CD14-positive monocyte (primary cell): ENCODE data around the gene HMOX1. TPM values are rescaled to one million over a fixed set of nuclear protein-coding genes. Genes with fewer than 3 reads are reported as not detected.

Experiments
- DNase-seq, 3 donors: peaks; one replicate each; pipeline ENCODE4 v3.0.0-alpha.2; 2011 to 2022
- H2AFZ ChIP-seq: 2 replicates; pipeline ENCODE4 v1.6.0; 2012; ENCODE audit warnings: mild to moderate bottlenecking, low read depth, low read length, inconsistent platforms; ENCODE audit not compliant: insufficient read depth, poor library complexity, severe bottlenecking
- H3K27ac ChIP-seq, 2 donors: 1 replicate in 1 of 2; 2 replicates in 1 of 2; pipeline ENCODE4 v1.5.1; 2012 to 2013; ENCODE audit warnings: low read length in 2 of 2, control low read depth in 1 of 2, inconsistent platforms in 1 of 2, low read depth in 1 of 2, mild to moderate bottlenecking in 1 of 2
- H3K27me3 ChIP-seq, 2 donors: one replicate each; pipeline versions ENCODE4 v1.6.0 to v1.6.1; 2011 to 2013; ENCODE audit warnings: low read length in 2 of 2; ENCODE audit not compliant: control insufficient read depth in 2 of 2, insufficient read depth in 2 of 2
- H3K36me3 ChIP-seq, 2 donors: replicated peaks in 1 of 2; 1 replicate in 1 of 2; 2 replicates in 1 of 2; pipeline versions ENCODE4 v1.5.1 to v1.6.1; 2012 to 2013; ENCODE audit warnings: low read length in 2 of 2, control low read depth in 1 of 2, inconsistent platforms in 1 of 2, mild to moderate bottlenecking in 1 of 2; ENCODE audit not compliant: insufficient read depth in 2 of 2, control insufficient read depth in 1 of 2
- H3K4me1 ChIP-seq, 2 donors: 1 replicate in 1 of 2; 2 replicates in 1 of 2; pipeline versions ENCODE4 v1.5.1 to v1.6.1; 2012 to 2013; ENCODE audit warnings: low read length in 2 of 2, control low read depth in 1 of 2, inconsistent platforms in 1 of 2, mild to moderate bottlenecking in 1 of 2, moderate library complexity in 1 of 2; ENCODE audit not compliant: insufficient read depth in 2 of 2, control insufficient read depth in 1 of 2
- H3K4me2 ChIP-seq: replicated peaks from 2 replicates; pipeline ENCODE3; 2012; ENCODE audit warnings: low read length, moderate library complexity, mild to moderate bottlenecking; ENCODE audit not compliant: poor library complexity, severe bottlenecking; ENCODE audit errors: extremely low read depth
- H3K4me3 ChIP-seq, 3 experiments: fragments of 200-600 bp in 1 of 3; sonication (generic) in 1 of 3; replicated peaks in 1 of 3; 1 replicate in 2 of 3; 2 replicates in 1 of 3; pipeline ENCODE4 v1.5.1; 2011 to 2013; ENCODE audit warnings: low read length in 3 of 3, mild to moderate bottlenecking in 3 of 3, control low read depth in 2 of 3, low read depth in 2 of 3, inconsistent platforms in 1 of 3, moderate library complexity in 1 of 3
- H3K79me2 ChIP-seq: 2 replicates; pipeline ENCODE4 v1.6.0; 2012; ENCODE audit warnings: mild to moderate bottlenecking, control low read depth, inconsistent platforms, low read length, moderate library complexity; ENCODE audit not compliant: insufficient read depth
- H3K9ac ChIP-seq: 2 replicates; pipeline ENCODE4 v1.6.0; 2017; ENCODE audit warnings: low read length, mild to moderate bottlenecking; ENCODE audit not compliant: insufficient read depth, poor library complexity, severe bottlenecking
- H3K9me3 ChIP-seq, 2 donors: replicated peaks in 1 of 2; 1 replicate in 1 of 2; 2 replicates in 1 of 2; pipeline versions ENCODE4 v1.5.1 to v1.6.1; 2012 to 2013; ENCODE audit warnings: low read length in 2 of 2, control low read depth in 1 of 2; ENCODE audit not compliant: control insufficient read depth in 1 of 2, insufficient read depth in 1 of 2
- H4K20me1 ChIP-seq: 2 replicates; pipeline ENCODE4 v1.6.0; 2012; ENCODE audit warnings: mild to moderate bottlenecking, low read length, control low read depth, moderate library complexity; ENCODE audit not compliant: insufficient read depth
- H3K27ac Mint-ChIP-seq, 7 donors: one replicate each; pipeline ENCODE4 v1.8.0; 2020; ENCODE audit warnings: mild to moderate bottlenecking in 7 of 7, mixed read lengths in 7 of 7, moderate library complexity in 6 of 7, inconsistent platforms in 2 of 7
- H3K27me3 Mint-ChIP-seq, 3 donors: one replicate each; pipeline ENCODE4 v1.8.0; 2021 to 2022; ENCODE audit warnings: low read depth in 3 of 3, mild to moderate bottlenecking in 3 of 3, mixed read lengths in 3 of 3, moderate library complexity in 3 of 3, inconsistent platforms in 1 of 3
- H3K36me3 Mint-ChIP-seq, 2 donors: one replicate each; pipeline ENCODE4 v1.8.0; 2020; ENCODE audit warnings: mixed read lengths in 2 of 2, inconsistent platforms in 1 of 2, mild to moderate bottlenecking in 1 of 2
- H3K4me1 Mint-ChIP-seq: one replicate; pipeline ENCODE4 v1.8.0; 2020; ENCODE audit warnings: mild to moderate bottlenecking, mixed read lengths
- H3K4me3 Mint-ChIP-seq, 2 donors: one replicate each; pipeline ENCODE4 v1.8.0; 2020; ENCODE audit warnings: mild to moderate bottlenecking in 2 of 2, mixed read lengths in 2 of 2, moderate library complexity in 1 of 2
- H3K9me3 Mint-ChIP-seq, 7 donors: one replicate each; pipeline ENCODE4 v1.8.0; 2020 to 2022; ENCODE audit warnings: mixed read lengths in 7 of 7, mild to moderate bottlenecking in 6 of 7, moderate library complexity in 6 of 7, inconsistent platforms in 2 of 7
- CTCF ChIP-seq: fragments of 200-600 bp; IDR thresholded peaks from one replicate; pipeline ENCODE4 v1.8.0; 2022; ENCODE audit warnings: antibody characterized with exemption, mild to moderate bottlenecking
- WGBS: methylation state at CpG from one replicate; pipeline ENCODE4 v1.1.5; 2013; ENCODE audit warnings: missing lambda C conversion rate; ENCODE audit not compliant: insufficient coverage; 5-methylcytosine and 5-hydroxymethylcytosine counted together
- intact Hi-C, 2 donors: fragments of 100-400 bp; cut with micrococcal nuclease; formaldehyde crosslinking; loops; one replicate each; pipeline versions ENCODE4 v1.15.0 to v1.15.1; 2023
- polyA plus RNA-seq, 3 donors: library from polyadenylated mRNA; depleted of rRNA in 1 of 3; unstranded in 2 of 3; stranded (reverse) in 1 of 3; fragments of 300-500 nt in 2 of 3; fragments of >200 nt in 1 of 3; fragmentation: Illumina TruSeq in 2 of 3; gene quantifications; 1 replicate in 2 of 3; 2 replicates in 1 of 3; pipeline ENCODE4 v1.2.3, GENCODE V29; 2012 to 2021

The HMOX1 gene
- polyA plus RNA-seq, 3 donors: 180 to 233 (median 193) TPM

DNA sequence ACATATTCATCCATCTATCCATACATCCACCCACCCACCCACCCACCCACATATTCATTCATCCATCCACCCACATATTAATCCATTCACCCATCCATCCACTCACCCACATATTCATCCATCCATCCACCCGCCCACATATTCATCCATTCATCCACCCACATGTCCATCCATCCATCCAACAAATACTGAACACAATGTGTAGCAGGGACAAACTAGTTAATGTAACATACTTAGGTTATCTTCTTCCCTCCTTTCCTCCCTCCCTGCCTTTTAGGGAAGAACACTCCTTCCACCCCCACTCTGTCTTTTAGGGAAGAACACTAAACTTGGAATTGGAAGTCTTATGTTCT, 58.4 kb downstream of the HMOX1 start:
- no peak overlapping the region for H3K4me2 ChIP-seq
- WGBS: 86% methylated on average over 1 of the region's 1 CpG
- DNase-seq: no peak
- Mint-ChIP-seq H3K4me1 (no peaks in the 10 kb centered on the region), H3K4me3 (peak overlapping the region in 1 of 2 donors; percentile 12), H3K27ac (no peak overlapping the region), H3K9me3 (peaks cover 0 to 9% (median 0%) of the 10 kb centered on the region in 7 donors), H3K36me3 (peaks cover 21 to 46% of the 10 kb centered on the region in 2 donors), H3K27me3 (peaks cover 0 to 2% (median 0%) of the 10 kb centered on the region in 3 donors)
- no peak overlapping the region for H2AFZ ChIP-seq
- H3K27ac ChIP-seq: no peak overlapping the region
- H3K36me3 ChIP-seq: peaks cover 0 to 12% of the 10 kb centered on the region in 2 donors
- no peaks in the 10 kb centered on the region for H4K20me1 ChIP-seq
- H3K79me2 ChIP-seq: no peaks in the 10 kb centered on the region
- intact Hi-C loops: loop anchor here in 1 of 2 donors (10.0 kb wide), 1 partner anchor 185 kb away; no protein-coding TSS in a partner anchor
- H3K9me3 ChIP-seq: no peaks in the 10 kb centered on the region
- no peak for TF ChIP-seq CTCF
- H3K4me3 ChIP-seq: no peak overlapping the region
- no peak overlapping the region for H3K9ac ChIP-seq
- H3K27me3 ChIP-seq: no peaks in the 10 kb centered on the region
- no peaks in the 10 kb centered on the region for H3K4me1 ChIP-seq

- Mint-ChIP-seq H3K9me3 (peaks cover 0 to 9% (median 0%) of the 10 kb centered on the region in 7 donors), H3K4me3 (no peak overlapping the region), H3K27me3 (peaks cover 0 to 2% (median 0%) of the 10 kb centered on the region in 3 donors), H3K27ac (peak overlapping the region in 1 of 7 donors; percentile 32), H3K36me3 (peaks cover 17 to 40% of the 10 kb centered on the region in 2 donors), H3K4me1 (no peaks in the 10 kb centered on the region)
- Histone ChIP-seq H3K9ac (no peak overlapping the region), H3K36me3 (peaks cover 0 to 4% of the 10 kb centered on the region in 2 donors), H3K4me1 (no peaks in the 10 kb centered on the region), H3K4me3 (no peak overlapping the region), H3K27me3 (no peaks in the 10 kb centered on the region), H3K9me3 (no peaks in the 10 kb centered on the region), H4K20me1 (no peaks in the 10 kb centered on the region), H3K79me2 (no peaks in the 10 kb centered on the region), H3K4me2 (no peak overlapping the region), H3K27ac (no peak overlapping the region), H2AFZ (no peak overlapping the region)
- DNase-seq: no peak
- intact Hi-C loops: no loop called here
- TF ChIP-seq CTCF: no peak
- 94% methylated on average over 3 of the region's 3 CpGs for WGBS
These were observed 59.2 kb downstream of the HMOX1 start for GRCh38 chr22:35440129-35440528.
